ENCODE measurements around the gene C3AR1.

DNA sequence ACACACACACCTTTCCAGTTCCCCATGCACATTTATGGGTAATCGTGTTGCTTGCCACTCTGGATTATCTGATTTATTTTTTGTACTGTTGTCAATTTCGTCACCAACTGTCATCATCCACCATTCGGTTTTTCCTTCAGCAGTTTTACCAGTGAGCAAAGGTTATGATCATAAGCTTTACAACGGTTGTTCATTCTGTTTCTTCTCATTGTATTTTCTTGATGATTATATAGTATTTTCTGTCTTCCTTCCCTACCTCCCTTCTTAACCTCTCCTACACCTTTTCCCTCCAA is 16.6 kb upstream of the C3AR1 start:
- TF ChIP-seq NR2C2 (CRISPR knock-in tag; IDR thresholded peaks at IDR 0.05) (no peak), MXD4 (CRISPR knock-in tag; IDR thresholded peaks at IDR 0.05; ENCODE audit: borderline replicate concordance) (no peak)
- TF ChIP-seq, protein P1, sequence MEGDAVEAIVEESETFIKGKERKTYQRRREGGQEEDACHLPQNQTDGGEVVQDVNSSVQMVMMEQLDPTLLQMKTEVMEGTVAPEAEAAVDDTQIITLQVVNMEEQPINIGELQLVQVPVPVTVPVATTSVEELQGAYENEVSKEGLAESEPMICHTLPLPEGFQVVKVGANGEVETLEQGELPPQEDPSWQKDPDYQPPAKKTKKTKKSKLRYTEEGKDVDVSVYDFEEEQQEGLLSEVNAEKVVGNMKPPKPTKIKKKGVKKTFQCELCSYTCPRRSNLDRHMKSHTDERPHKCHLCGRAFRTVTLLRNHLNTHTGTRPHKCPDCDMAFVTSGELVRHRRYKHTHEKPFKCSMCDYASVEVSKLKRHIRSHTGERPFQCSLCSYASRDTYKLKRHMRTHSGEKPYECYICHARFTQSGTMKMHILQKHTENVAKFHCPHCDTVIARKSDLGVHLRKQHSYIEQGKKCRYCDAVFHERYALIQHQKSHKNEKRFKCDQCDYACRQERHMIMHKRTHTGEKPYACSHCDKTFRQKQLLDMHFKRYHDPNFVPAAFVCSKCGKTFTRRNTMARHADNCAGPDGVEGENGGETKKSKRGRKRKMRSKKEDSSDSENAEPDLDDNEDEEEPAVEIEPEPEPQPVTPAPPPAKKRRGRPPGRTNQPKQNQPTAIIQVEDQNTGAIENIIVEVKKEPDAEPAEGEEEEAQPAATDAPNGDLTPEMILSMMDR (IDR thresholded peaks at IDR 0.05) = no peak
- TF ChIP-seq, protein P2, sequence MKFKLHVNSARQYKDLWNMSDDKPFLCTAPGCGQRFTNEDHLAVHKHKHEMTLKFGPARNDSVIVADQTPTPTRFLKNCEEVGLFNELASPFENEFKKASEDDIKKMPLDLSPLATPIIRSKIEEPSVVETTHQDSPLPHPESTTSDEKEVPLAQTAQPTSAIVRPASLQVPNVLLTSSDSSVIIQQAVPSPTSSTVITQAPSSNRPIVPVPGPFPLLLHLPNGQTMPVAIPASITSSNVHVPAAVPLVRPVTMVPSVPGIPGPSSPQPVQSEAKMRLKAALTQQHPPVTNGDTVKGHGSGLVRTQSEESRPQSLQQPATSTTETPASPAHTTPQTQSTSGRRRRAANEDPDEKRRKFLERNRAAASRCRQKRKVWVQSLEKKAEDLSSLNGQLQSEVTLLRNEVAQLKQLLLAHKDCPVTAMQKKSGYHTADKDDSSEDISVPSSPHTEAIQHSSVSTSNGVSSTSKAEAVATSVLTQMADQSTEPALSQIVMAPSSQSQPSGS (CRISPR knock-in tag; IDR thresholded peaks at IDR 0.05; ENCODE audit: borderline replicate concordance, low read depth) = no peak
- TF ChIP-seq, protein P3, sequence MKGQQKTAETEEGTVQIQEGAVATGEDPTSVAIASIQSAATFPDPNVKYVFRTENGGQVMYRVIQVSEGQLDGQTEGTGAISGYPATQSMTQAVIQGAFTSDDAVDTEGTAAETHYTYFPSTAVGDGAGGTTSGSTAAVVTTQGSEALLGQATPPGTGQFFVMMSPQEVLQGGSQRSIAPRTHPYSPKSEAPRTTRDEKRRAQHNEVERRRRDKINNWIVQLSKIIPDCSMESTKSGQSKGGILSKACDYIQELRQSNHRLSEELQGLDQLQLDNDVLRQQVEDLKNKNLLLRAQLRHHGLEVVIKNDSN (CRISPR knock-in tag; IDR thresholded peaks at IDR 0.05) = no peak
- TF ChIP-seq, protein P4, sequence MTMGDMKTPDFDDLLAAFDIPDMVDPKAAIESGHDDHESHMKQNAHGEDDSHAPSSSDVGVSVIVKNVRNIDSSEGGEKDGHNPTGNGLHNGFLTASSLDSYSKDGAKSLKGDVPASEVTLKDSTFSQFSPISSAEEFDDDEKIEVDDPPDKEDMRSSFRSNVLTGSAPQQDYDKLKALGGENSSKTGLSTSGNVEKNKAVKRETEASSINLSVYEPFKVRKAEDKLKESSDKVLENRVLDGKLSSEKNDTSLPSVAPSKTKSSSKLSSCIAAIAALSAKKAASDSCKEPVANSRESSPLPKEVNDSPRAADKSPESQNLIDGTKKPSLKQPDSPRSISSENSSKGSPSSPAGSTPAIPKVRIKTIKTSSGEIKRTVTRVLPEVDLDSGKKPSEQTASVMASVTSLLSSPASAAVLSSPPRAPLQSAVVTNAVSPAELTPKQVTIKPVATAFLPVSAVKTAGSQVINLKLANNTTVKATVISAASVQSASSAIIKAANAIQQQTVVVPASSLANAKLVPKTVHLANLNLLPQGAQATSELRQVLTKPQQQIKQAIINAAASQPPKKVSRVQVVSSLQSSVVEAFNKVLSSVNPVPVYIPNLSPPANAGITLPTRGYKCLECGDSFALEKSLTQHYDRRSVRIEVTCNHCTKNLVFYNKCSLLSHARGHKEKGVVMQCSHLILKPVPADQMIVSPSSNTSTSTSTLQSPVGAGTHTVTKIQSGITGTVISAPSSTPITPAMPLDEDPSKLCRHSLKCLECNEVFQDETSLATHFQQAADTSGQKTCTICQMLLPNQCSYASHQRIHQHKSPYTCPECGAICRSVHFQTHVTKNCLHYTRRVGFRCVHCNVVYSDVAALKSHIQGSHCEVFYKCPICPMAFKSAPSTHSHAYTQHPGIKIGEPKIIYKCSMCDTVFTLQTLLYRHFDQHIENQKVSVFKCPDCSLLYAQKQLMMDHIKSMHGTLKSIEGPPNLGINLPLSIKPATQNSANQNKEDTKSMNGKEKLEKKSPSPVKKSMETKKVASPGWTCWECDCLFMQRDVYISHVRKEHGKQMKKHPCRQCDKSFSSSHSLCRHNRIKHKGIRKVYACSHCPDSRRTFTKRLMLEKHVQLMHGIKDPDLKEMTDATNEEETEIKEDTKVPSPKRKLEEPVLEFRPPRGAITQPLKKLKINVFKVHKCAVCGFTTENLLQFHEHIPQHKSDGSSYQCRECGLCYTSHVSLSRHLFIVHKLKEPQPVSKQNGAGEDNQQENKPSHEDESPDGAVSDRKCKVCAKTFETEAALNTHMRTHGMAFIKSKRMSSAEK (CRISPR knock-in tag; IDR thresholded peaks at IDR 0.05; ENCODE audit: borderline replicate concordance) = no peak
